ENCODE results near the gene CDH24. TPM values are rescaled to one million over a fixed set of nuclear protein-coding genes. Genes with fewer than 3 reads are reported as not detected.

CDH24 gene
- total and polyA plus RNA-seq, 2 of the 13 experiments (the other 11 are each of a cell fraction or from before 2014, with no cell fraction given): 0.69 to 0.99 TPM

GRCh38 chr14:23057757-23058653 lies 685 bp upstream of the CDH24 start (continued):
- TF ChIP-seq ZNF142 (CRISPR knock-in tag; IDR thresholded peaks at IDR 0.05) (peak; percentile 98), ARID4A (CRISPR knock-in tag; IDR thresholded peaks at IDR 0.05; ENCODE audit: borderline replicate concordance) (0 out of 2 replicates have a peak, but pooled peaks have one; percentile 69), ZNF674 (CRISPR knock-in tag; IDR thresholded peaks at IDR 0.05; ENCODE audit: low read depth) (peak; percentile 96; the same call in 1 of the 2 replicates), TBL1XR1 (IDR thresholded peaks at IDR 0.05; ENCODE audit: borderline replicate concordance, low read length, partially characterized antibody) (peak; percentile 71), SOX13 (IDR thresholded peaks at IDR 0.05) (no peak; the same call in 1 of the 2 replicates), SOX13 (CRISPR knock-in tag; conservative IDR thresholded peaks at IDR 0.05 in 1 of 2, IDR thresholded peaks at IDR 0.05 in 1 of 2) (peak; percentile 37 to 81; a peak in 2 of 4 replicates), ZNF660 (CRISPR knock-in tag; IDR thresholded peaks at IDR 0.05; ENCODE audit: borderline replicate concordance, low read depth) (peak; percentile 83; the same call in 1 of the 2 replicates), CENPT (CRISPR knock-in tag; IDR thresholded peaks at IDR 0.05; ENCODE audit: low read depth) (no peak; the same call in 1 of the 2 replicates), USF2 (IDR thresholded peaks at IDR 0.05; ENCODE audit: low read depth, low read length) (no peak), USF2 (CRISPR knock-in tag; IDR thresholded peaks at IDR 0.05; ENCODE audit: borderline replicate concordance) (0 out of 2 replicates have a peak, but pooled peaks have one; percentile 28), MLX (CRISPR knock-in tag; IDR thresholded peaks at IDR 0.05) (no peak), PREB (CRISPR knock-in tag; IDR thresholded peaks at IDR 0.05) (0 out of 2 replicates have a peak, but pooled peaks have one; percentile 92)
